ENCODE measurements around the gene RMND5B.
"Not testable (repeated sequence)": the region's sequence is repeated elsewhere in the genome, so short reads cannot be mapped to it uniquely, and the experiment has no call there.

RMND5B gene

GRCh38 chr5:178196986-178197385 is 66.2 kb downstream of the RMND5B start:
- no peaks in the 10 kb centered on the region for H4K20me1 ChIP-seq (ENCODE audit: insufficient read depth, low read length)
- no peaks in the 10 kb centered on the region for H3F3A ChIP-seq (ENCODE audit: insufficient read depth, low read length)
- no peaks in the 10 kb centered on the region for H3K79me2 ChIP-seq (ENCODE audit: low read length)
- H3K9me3 ChIP-seq (replicated peaks; ENCODE audit: insufficient read depth, low read length) = no peaks in the 10 kb centered on the region
- H3K4me2 ChIP-seq (ENCODE audit: low read depth, low read length) = no peak overlapping the region
- H2AFZ ChIP-seq (ENCODE audit: low read length) = no peak overlapping the region
- no peak overlapping the region for H3K9ac ChIP-seq (ENCODE audit: low read length)
- no peak for TF ChIP-seq EZH2phosphoT487 (IDR thresholded peaks at IDR 0.05; ENCODE audit: low read length)
- peak; percentile 44 for TF ChIP-seq CTCF (IDR thresholded peaks at IDR 0.05; ENCODE audit: low read length)
- H3K4me1 ChIP-seq (ENCODE audit: low read length) = no peaks in the 10 kb centered on the region
- H3K27ac ChIP-seq (ENCODE audit: low read length) = no peak overlapping the region
- H3K9me2 ChIP-seq (replicated peaks; ENCODE audit: insufficient read depth, low read length) = no peaks in the 10 kb centered on the region
- H3K36me3 ChIP-seq (replicated peaks; ENCODE audit: insufficient read depth, low read length) = no peaks in the 10 kb centered on the region
- H3K4me3 ChIP-seq (ENCODE audit: low read length) = no peak overlapping the region
- DNase-seq = no peak
- peaks cover 15% of the 10 kb centered on the region for H3K27me3 ChIP-seq (replicated peaks; ENCODE audit: insufficient read depth, low read length)

- H4K20me1 ChIP-seq (ENCODE audit: insufficient read depth, low read length); H3K36me3 ChIP-seq (replicated peaks; ENCODE audit: insufficient read depth, low read length); H3F3A ChIP-seq (ENCODE audit: insufficient read depth, low read length); H3K4me3 ChIP-seq (ENCODE audit: low read length); H2AFZ ChIP-seq (ENCODE audit: low read length); DNase-seq; H3K9ac ChIP-seq (ENCODE audit: low read length); H3K9me3 ChIP-seq (replicated peaks; ENCODE audit: insufficient read depth, low read length); H3K9me2 ChIP-seq (replicated peaks; ENCODE audit: insufficient read depth, low read length); H3K4me2 ChIP-seq (ENCODE audit: low read depth, low read length); H3K79me2 ChIP-seq (ENCODE audit: low read length); H3K4me1 ChIP-seq (ENCODE audit: low read length); H3K27ac ChIP-seq (ENCODE audit: low read length): not testable (repeated sequence)
- peaks cover 15% of the 10 kb centered on the region for H3K27me3 ChIP-seq (replicated peaks; ENCODE audit: insufficient read depth, low read length)
Observed at GRCh38 chr5:178198151-178198550, 67.3 kb downstream of the RMND5B start.

GRCh38 chr5:178198706-178199105 is 67.9 kb downstream of the RMND5B start:
- no peak overlapping the region for H3K9ac ChIP-seq (ENCODE audit: low read length)
- H4K20me1 ChIP-seq (ENCODE audit: insufficient read depth, low read length) = no peaks in the 10 kb centered on the region
- no peaks in the 10 kb centered on the region for H3K36me3 ChIP-seq (replicated peaks; ENCODE audit: insufficient read depth, low read length)
- H3F3A ChIP-seq (ENCODE audit: insufficient read depth, low read length) = no peaks in the 10 kb centered on the region
- H3K4me2 ChIP-seq (ENCODE audit: low read depth, low read length) = no peak overlapping the region
- H3K27me3 ChIP-seq (replicated peaks; ENCODE audit: insufficient read depth, low read length) = peaks cover 14% of the 10 kb centered on the region
- H3K4me3 ChIP-seq (ENCODE audit: low read length) = no peak overlapping the region
- H3K9me3 ChIP-seq (replicated peaks; ENCODE audit: insufficient read depth, low read length) = no peaks in the 10 kb centered on the region
- no peak overlapping the region for H3K27ac ChIP-seq (ENCODE audit: low read length)
- TF ChIP-seq EZH2phosphoT487 (IDR thresholded peaks at IDR 0.05; ENCODE audit: low read length) = no peak
- H3K4me1 ChIP-seq (ENCODE audit: low read length) = no peaks in the 10 kb centered on the region
- no peak overlapping the region for H2AFZ ChIP-seq (ENCODE audit: low read length)
- DNase-seq = no peak
- no peaks in the 10 kb centered on the region for H3K9me2 ChIP-seq (replicated peaks; ENCODE audit: insufficient read depth, low read length)
- no peaks in the 10 kb centered on the region; the same call in 1 of the 2 replicates for H3K79me2 ChIP-seq (ENCODE audit: low read length)

- Histone ChIP-seq H3K4me3 (ENCODE audit: low read length) (no peak overlapping the region), H3K9ac (ENCODE audit: low read length) (no peak overlapping the region), H4K20me1 (ENCODE audit: insufficient read depth, low read length) (no peaks in the 10 kb centered on the region), H3K4me1 (ENCODE audit: low read length) (no peaks in the 10 kb centered on the region), H2AFZ (ENCODE audit: low read length) (no peak overlapping the region), H3K79me2 (ENCODE audit: low read length) (peaks cover 9% of the 10 kb centered on the region), H3K4me2 (ENCODE audit: low read depth, low read length) (no peak overlapping the region), H3K9me2 (replicated peaks; ENCODE audit: insufficient read depth, low read length) (no peaks in the 10 kb centered on the region), H3K36me3 (replicated peaks; ENCODE audit: insufficient read depth, low read length) (no peaks in the 10 kb centered on the region), H3K9me3 (replicated peaks; ENCODE audit: insufficient read depth, low read length) (no peaks in the 10 kb centered on the region), H3K27ac (ENCODE audit: low read length) (no peak overlapping the region), H3K27me3 (replicated peaks; ENCODE audit: insufficient read depth, low read length) (peaks cover 3% of the 10 kb centered on the region), H3F3A (ENCODE audit: insufficient read depth, low read length) (no peaks in the 10 kb centered on the region)
- TF ChIP-seq CTCF (IDR thresholded peaks at IDR 0.05; ENCODE audit: low read length) (no peak), EZH2phosphoT487 (IDR thresholded peaks at IDR 0.05; ENCODE audit: low read length) (no peak), EZH2 (optimal IDR thresholded peaks at IDR 0.05; ENCODE audit: low read depth, low read length) (no peak)
- DNase-seq = no peak
Observed at GRCh38 chr5:178199581-178200434, 69.0 kb downstream of the RMND5B start.
